Right lobe of liver (tissue), 6 donors: ENCODE measurements around the gene CHP2. TPM values are rescaled to one million over a fixed set of nuclear protein-coding genes. Genes with fewer than 3 reads are reported as not detected.
"Not testable (repeated sequence)": the region's sequence is repeated elsewhere in the genome, so short reads cannot be mapped to it uniquely, and the experiment has no call there.

ENCODE experiments used
- ATAC-seq, 4 donors: fragments of 200-7000 bp; cut with Tn5 transposase; one replicate each; pipeline ENCODE4 v1.9.1; 2020; ENCODE audit warnings: mild to moderate bottlenecking in 4 of 4, moderate library complexity in 4 of 4
- DNase-seq, 3 donors: peaks; one replicate each; pipeline ENCODE4 v3.0.0-alpha.2; 2020
- H3K27ac ChIP-seq, 3 donors: fragments of 200-600 bp; one replicate each; pipeline ENCODE4 v1.8.0; 2022
- H3K27me3 ChIP-seq, 2 donors: fragments of 200-600 bp; one replicate each; pipeline ENCODE4 v1.8.0; 2022
- H3K36me3 ChIP-seq, 4 donors: fragments of 200-600 bp; sonication (generic) in 1 of 4; one replicate each; pipeline versions ENCODE4 v1.5.1 to v1.8.0; 2017 to 2022; ENCODE audit warnings: control low read depth in 1 of 4
- H3K4me1 ChIP-seq, 4 donors: fragments of 200-600 bp; sonication (generic) in 1 of 4; one replicate each; pipeline versions ENCODE4 v1.5.1 to v1.8.0; 2017 to 2022; ENCODE audit warnings: control low read depth in 1 of 4
- H3K4me3 ChIP-seq, 3 donors: fragments of 200-600 bp; one replicate each; pipeline ENCODE4 v1.8.0; 2022
- H3K9me3 ChIP-seq, 4 donors: fragments of 200-600 bp; sonication (generic) in 1 of 4; one replicate each; pipeline versions ENCODE4 v1.5.1 to v1.8.0; 2017 to 2022; ENCODE audit warnings: control low read depth in 1 of 4
- CTCF ChIP-seq, 4 donors: fragments of 200-600 bp in 3 of 4; fragments of 450-650 bp in 1 of 4; IDR thresholded peaks; one replicate each; pipeline versions ENCODE4 v1.5.1 to v1.8.0; 2016 to 2022; ENCODE audit warnings: antibody characterized with exemption in 4 of 4, mild to moderate bottlenecking in 2 of 4
- POLR2A ChIP-seq: fragments of 450-650 bp; IDR thresholded peaks from one replicate; pipeline ENCODE4 v1.6.1; 2017; ENCODE audit warnings: antibody characterized with exemption, mild to moderate bottlenecking
- WGBS: methylation state at CpG from one replicate; pipeline ENCODE4 v1.1.6; 2018; ENCODE audit warnings: low coverage, low lambda C conversion rate; ENCODE audit not compliant: insufficient coverage; ENCODE audit errors: missing lambda C conversion rate; 5-methylcytosine and 5-hydroxymethylcytosine counted together
- intact Hi-C, 2 donors: fragments of 100-400 bp; cut with DNase I; formaldehyde crosslinking; loops; one replicate each; pipeline versions ENCODE4 v1.11.2 to v1.14.1; 2022
- total RNA-seq, 6 experiments: library from RNA; depleted of rRNA in 2 of 6; stranded (reverse); fragments of >200 nt in 2 of 6; fragmentation: NEBNext Ultra II Directional in 3 of 6; extraction: Animal tissue kit (Norgen Biotek cat#: 25700) in 3 of 6; gene quantifications; one replicate each; pipeline versions ENCODE4 v1.1.0 to v1.2.4, GENCODE V29; 2016 to 2023
- donor health status: DM: no; HTN: yes; CAD: no.
- donor health status: DM: no; HTN: no; CAD: no.
- donor health status: DM: no; HTN: no; CAD: no.
- donor health status: DM: no; HTN: yes; CAD: no.
- donor health status: DM: no; HTN: yes; CAD: no.

The CHP2 gene
- total RNA-seq, 6 experiments from 2014 or later = not detected

GRCh38 chr16:23741675-23742303 lies 13.0 kb upstream of the CHP2 start:
- no peaks in the 10 kb centered on the region for H3K4me1 ChIP-seq
- H3K27ac ChIP-seq = no peak overlapping the region
- no peak overlapping the region for H3K4me3 ChIP-seq
- intact Hi-C loops = no loop called here
- no peaks in the 10 kb centered on the region for H3K9me3 ChIP-seq
- DNase-seq = no peak
- no peaks in the 10 kb centered on the region for H3K27me3 ChIP-seq
- TF ChIP-seq POLR2A = no peak
- TF ChIP-seq CTCF (IDR thresholded peaks at IDR 0.05) = no peak
- no peaks in the 10 kb centered on the region for H3K36me3 ChIP-seq
- 19% methylated on average over 2 of the region's 2 CpGs for WGBS
- ATAC-seq = no peak

- no peak for TF ChIP-seq POLR2A
- no peak for TF ChIP-seq CTCF (IDR thresholded peaks at IDR 0.05)
- ATAC-seq = no peak
- Histone ChIP-seq H3K4me1 (no peaks in the 10 kb centered on the region), H3K36me3 (no peaks in the 10 kb centered on the region), H3K27ac (no peak overlapping the region), H3K27me3 (no peaks in the 10 kb centered on the region), H3K4me3 (no peak overlapping the region), H3K9me3 (no peaks in the 10 kb centered on the region)
- WGBS = 33% methylated on average over 4 of the region's 4 CpGs
- no peak for DNase-seq
- intact Hi-C loops = no loop called here
Observed at GRCh38 chr16:23742766-23743165, 12.1 kb upstream of the CHP2 start.

GRCh38 chr16:23745263-23745662 lies 9.6 kb upstream of the CHP2 start:
- Histone ChIP-seq H3K9me3 (no peaks in the 10 kb centered on the region), H3K27me3 (no peaks in the 10 kb centered on the region), H3K4me1 (no peaks in the 10 kb centered on the region), H3K4me3 (no peak overlapping the region), H3K27ac (no peak overlapping the region), H3K36me3 (no peaks in the 10 kb centered on the region)
- DNase-seq = no peak
- TF ChIP-seq POLR2A (no peak), CTCF (IDR thresholded peaks at IDR 0.05) (no peak)
- no peak for ATAC-seq
- intact Hi-C loops = no loop called here
- 50% methylated on average over 4 of the region's 4 CpGs for WGBS

- H3K4me1 ChIP-seq = no peaks in the 10 kb centered on the region
- 36% methylated on average over 1 of the region's 1 CpG for WGBS
- TF ChIP-seq CTCF (IDR thresholded peaks at IDR 0.05) (no peak), POLR2A (no peak)
- intact Hi-C loops = no loop called here
- ATAC-seq (no peak), DNase-seq (no peak)
- no peaks in the 10 kb centered on the region for H3K27me3 ChIP-seq
- no peaks in the 10 kb centered on the region for H3K9me3 ChIP-seq
- H3K27ac ChIP-seq = no peak overlapping the region
- no peaks in the 10 kb centered on the region for H3K36me3 ChIP-seq
- H3K4me3 ChIP-seq = no peak overlapping the region
Observed at GRCh38 chr16:23748630-23749029, 6.2 kb upstream of the CHP2 start.

GRCh38 chr16:23751053-23751452 lies 3.8 kb upstream of the CHP2 start:
- WGBS = 40% methylated on average over 1 of the region's 1 CpG
- not testable (repeated sequence) for ATAC-seq

More at GRCh38 chr16:23751053-23751452, 3.8 kb upstream of the CHP2 start:
- H3K4me1 ChIP-seq, H3K9me3 ChIP-seq, H3K27ac ChIP-seq, DNase-seq, H3K4me3 ChIP-seq, intact Hi-C loops, H3K36me3 ChIP-seq: not testable (repeated sequence)
- peaks cover 0 to 10% of the 10 kb centered on the region in 2 donors for H3K27me3 ChIP-seq
